ENCODE measurements around the gene ACBD7. TPM values are rescaled to one million over a fixed set of nuclear protein-coding genes. Genes with fewer than 3 reads are reported as not detected.

The ACBD7 gene
- polyA plus RNA-seq (ENCODE audit: low read depth in 6 of 6), result not detected

DNA sequence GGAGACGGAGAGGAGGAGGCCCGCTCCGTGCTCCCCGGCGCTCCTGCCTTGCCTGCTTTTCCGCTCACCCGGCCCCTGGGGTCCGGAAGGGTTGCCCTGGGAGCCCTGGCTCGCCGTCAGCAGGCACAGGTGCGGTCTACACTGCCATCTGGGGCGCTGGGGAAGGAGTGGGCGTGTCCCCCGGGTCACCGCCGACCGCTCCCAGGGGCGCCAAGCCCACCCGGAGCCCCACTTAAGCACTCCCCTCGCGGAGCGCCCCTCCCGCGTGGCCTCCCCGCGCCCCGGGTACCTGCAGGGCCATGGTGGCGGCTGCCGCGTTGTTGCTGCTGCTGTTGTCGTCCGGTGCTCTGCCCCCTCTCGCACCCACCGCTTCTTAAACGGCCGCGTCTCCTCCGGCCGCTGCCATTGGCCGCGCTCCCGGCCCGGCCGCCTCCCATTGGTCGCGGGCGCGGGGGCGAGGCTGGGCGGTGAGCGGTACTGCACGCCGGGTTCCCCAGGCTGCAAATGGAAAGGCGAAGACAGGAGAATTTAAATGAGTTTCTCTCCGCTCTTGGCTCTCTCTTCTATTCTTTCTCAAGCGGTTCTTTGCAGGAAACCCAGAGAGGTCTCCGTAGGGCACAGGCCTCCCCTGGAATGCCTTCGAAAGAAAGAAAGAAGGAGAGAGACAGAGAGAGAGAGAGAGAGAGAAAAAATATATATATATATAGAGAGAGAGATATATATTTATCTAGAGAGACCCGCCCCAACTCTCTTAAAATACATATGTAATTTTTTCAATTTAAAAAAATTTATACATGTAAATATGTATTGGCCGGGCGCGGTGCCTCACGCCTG, at the start of gene ACBD7:
TSS of gene ACBD7 (minus strand) at position 349 of the 834 bp plus-strand sequence. CDS start at position 301, 48 bp downstream.
- Mint-ChIP-seq H3K4me3 (peak within 1 kb of the TSS; percentile 77 to 91 (median 80)), H3K36me3 (no peaks in the 10 kb centered on the region), H3K27me3 (peaks cover 0 to 6% (median 0%) of the 10 kb centered on the region in 3 donors), H3K27ac (peak within 1 kb of the TSS in 2 of 6 donors; percentile 19 to 71), H3K9me3 (no peaks in the 10 kb centered on the region), H3K4me1 (peaks cover 0 to 6% (median 6%) of the 10 kb centered on the region in 3 donors)
- DNase-seq (peak; percentile 87), ATAC-seq (ENCODE audit: low read depth in 2 of 2) (peak; percentile 99)

- H3K4me3 Mint-ChIP-seq, result no peak overlapping the region
- DNase-seq (no peak), ATAC-seq (ENCODE audit: low read depth in 2 of 2) (no peak)
- no peaks in the 10 kb centered on the region for H3K9me3 Mint-ChIP-seq
- H3K27me3 Mint-ChIP-seq, result no peaks in the 10 kb centered on the region
- H3K36me3 Mint-ChIP-seq, result peaks cover 12 to 29% of the 10 kb centered on the region in 2 donors
- H3K27ac Mint-ChIP-seq, result peak overlapping the region in 5 of 6 donors; percentile 65 to 84 (median 72)
- peaks cover 26 to 32% (median 27%) of the 10 kb centered on the region in 3 donors for H3K4me1 Mint-ChIP-seq
These were observed 49.1 kb upstream of the ACBD7 start for GRCh38 chr10:15137636-15138035.

DNA sequence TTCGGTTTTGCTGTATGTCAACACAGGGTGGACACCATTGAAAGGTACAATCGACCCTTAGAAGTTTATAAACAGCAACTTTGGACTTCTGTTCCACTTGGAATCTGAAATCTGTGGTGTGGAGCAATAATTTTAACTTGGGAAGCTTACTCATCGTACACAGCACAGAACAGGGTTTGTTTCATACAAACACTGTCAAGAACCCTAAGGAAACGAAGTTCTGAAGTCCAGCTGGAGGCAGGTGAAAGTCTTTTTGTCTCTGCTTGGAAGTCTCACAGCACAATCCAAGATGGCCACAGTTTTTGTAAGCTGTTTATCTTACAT, 48.4 kb upstream of the ACBD7 start:
- H3K9me3 Mint-ChIP-seq, result no peaks in the 10 kb centered on the region
- peak overlapping the region in 5 of 6 donors; percentile 65 to 84 (median 72) for H3K27ac Mint-ChIP-seq
- peaks cover 12 to 29% of the 10 kb centered on the region in 2 donors for H3K36me3 Mint-ChIP-seq
- ATAC-seq (ENCODE audit: low read depth in 2 of 2) (no peak), DNase-seq (no peak)
- H3K27me3 Mint-ChIP-seq, result no peaks in the 10 kb centered on the region
- H3K4me3 Mint-ChIP-seq, result no peak overlapping the region
- peaks cover 23 to 26% (median 25%) of the 10 kb centered on the region in 3 donors for H3K4me1 Mint-ChIP-seq

GRCh38 chr10:15136129-15137035, 47.8 kb upstream of the ACBD7 start:
- peaks cover 17 to 21% (median 19%) of the 10 kb centered on the region in 3 donors for H3K4me1 Mint-ChIP-seq
- no peaks in the 10 kb centered on the region for H3K9me3 Mint-ChIP-seq
- H3K4me3 Mint-ChIP-seq, result peak overlapping the region in 1 of 8 donors; percentile 62
- no peaks in the 10 kb centered on the region for H3K27me3 Mint-ChIP-seq
- DNase-seq (no peak), ATAC-seq (ENCODE audit: low read depth in 2 of 2) (no peak)
- peak overlapping the region in 5 of 6 donors; percentile 54 to 86 (median 73) for H3K27ac Mint-ChIP-seq
- H3K36me3 Mint-ChIP-seq, result peaks cover 14 to 29% of the 10 kb centered on the region in 2 donors

GRCh38 chr10:15131330-15131729, 42.8 kb upstream of the ACBD7 start:
- no peaks in the 10 kb centered on the region for H3K9me3 Mint-ChIP-seq
- peak overlapping the region in 4 of 6 donors; percentile 23 to 74 (median 60) for H3K27ac Mint-ChIP-seq
- ATAC-seq (ENCODE audit: low read depth in 2 of 2) (no peak), DNase-seq (no peak)
- H3K36me3 Mint-ChIP-seq, result peaks cover 30 to 36% of the 10 kb centered on the region in 2 donors
- no peak overlapping the region for H3K4me3 Mint-ChIP-seq
- H3K27me3 Mint-ChIP-seq, result no peaks in the 10 kb centered on the region
- peaks cover 0 to 7% (median 3%) of the 10 kb centered on the region in 3 donors for H3K4me1 Mint-ChIP-seq

GRCh38 chr10:15124908-15125307, 36.3 kb upstream of the ACBD7 start:
- Mint-ChIP-seq H3K9me3 (no peaks in the 10 kb centered on the region), H3K36me3 (peaks cover 8 to 14% of the 10 kb centered on the region in 2 donors), H3K4me3 (no peak overlapping the region), H3K4me1 (peaks cover 0 to 5% (median 0%) of the 10 kb centered on the region in 3 donors), H3K27ac (peak overlapping the region in 2 of 6 donors; percentile 23 to 47), H3K27me3 (no peaks in the 10 kb centered on the region)
- no peak for DNase-seq
- ATAC-seq (ENCODE audit: low read depth in 2 of 2), result no peak

DNA sequence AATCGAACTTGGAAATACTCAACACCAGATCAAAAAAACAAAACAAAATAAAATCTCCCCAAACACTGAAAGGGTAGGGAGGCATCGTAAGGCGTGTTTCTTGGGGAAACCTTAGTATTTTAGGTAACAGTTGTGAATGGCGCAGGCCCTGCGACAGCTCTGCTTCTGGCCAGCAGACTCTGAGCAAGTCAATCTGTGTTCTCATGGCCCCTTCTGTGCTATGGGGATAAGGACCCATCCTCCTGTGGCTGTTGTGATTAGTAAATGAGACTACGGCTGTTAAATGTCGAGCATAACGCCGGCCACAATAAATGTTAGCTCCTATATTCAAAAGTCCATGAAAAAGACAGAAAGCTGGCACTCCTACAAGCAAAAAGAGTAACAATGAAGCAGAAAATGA, 35.6 kb upstream of the ACBD7 start:
- no peaks in the 10 kb centered on the region for H3K27me3 Mint-ChIP-seq
- peak overlapping the region in 3 of 6 donors; percentile 8 to 38 (median 24) for H3K27ac Mint-ChIP-seq
- ATAC-seq (ENCODE audit: low read depth in 2 of 2) (no peak), DNase-seq (no peak)
- peaks cover 4 to 5% (median 4%) of the 10 kb centered on the region in 3 donors for H3K4me1 Mint-ChIP-seq
- no peak overlapping the region for H3K4me3 Mint-ChIP-seq
- no peaks in the 10 kb centered on the region for H3K9me3 Mint-ChIP-seq
- H3K36me3 Mint-ChIP-seq, result peaks cover 14 to 21% of the 10 kb centered on the region in 2 donors

GRCh38 chr10:15123749-15124184, 35.2 kb upstream of the ACBD7 start:
- DNase-seq, result no peak
- peaks cover 16 to 25% of the 10 kb centered on the region in 2 donors for H3K36me3 Mint-ChIP-seq
- ATAC-seq (ENCODE audit: low read depth in 2 of 2), result no peak
- H3K9me3 Mint-ChIP-seq, result no peaks in the 10 kb centered on the region
- H3K4me1 Mint-ChIP-seq, result peaks cover 5 to 6% (median 6%) of the 10 kb centered on the region in 3 donors
- no peaks in the 10 kb centered on the region for H3K27me3 Mint-ChIP-seq
- no peak overlapping the region for H3K4me3 Mint-ChIP-seq
- H3K27ac Mint-ChIP-seq, result peak overlapping the region in 3 of 6 donors; percentile 8 to 38 (median 24)

DNA sequence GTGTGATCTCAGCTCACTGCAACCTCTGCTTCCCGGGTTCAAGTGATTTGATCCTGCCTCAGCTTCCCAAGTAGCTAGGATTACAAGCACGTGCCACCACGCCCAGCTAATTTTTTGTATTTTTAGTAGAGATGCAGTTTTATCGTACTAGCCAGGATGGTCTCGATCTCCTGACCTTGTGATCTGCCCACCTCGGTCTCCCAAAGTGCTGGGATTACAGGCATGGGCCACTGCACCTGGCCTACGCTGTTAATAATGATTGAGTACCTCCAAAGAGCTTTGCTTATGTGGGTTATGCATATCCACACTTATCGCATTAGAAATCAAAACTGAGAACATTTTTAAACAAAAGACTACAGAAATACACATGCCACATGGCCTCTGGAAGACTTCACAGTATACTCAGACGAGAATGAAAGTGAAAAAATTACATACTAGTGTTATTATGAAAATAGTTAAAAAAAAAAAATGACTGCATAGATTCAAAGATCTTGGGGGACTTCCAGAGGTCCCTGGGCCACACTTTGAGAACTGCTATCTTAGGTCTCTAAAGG, 34.0 kb upstream of the ACBD7 start:
- peak in 1 of 2 donors; percentile 23 for ATAC-seq (ENCODE audit: low read depth in 2 of 2)
- peaks cover 5 to 9% (median 6%) of the 10 kb centered on the region in 3 donors for H3K4me1 Mint-ChIP-seq
- no peak overlapping the region for H3K4me3 Mint-ChIP-seq
- H3K27me3 Mint-ChIP-seq, result no peaks in the 10 kb centered on the region
- H3K27ac Mint-ChIP-seq, result no peak overlapping the region
- peaks cover 9 to 17% of the 10 kb centered on the region in 2 donors for H3K36me3 Mint-ChIP-seq
- no peaks in the 10 kb centered on the region for H3K9me3 Mint-ChIP-seq
- no peak for DNase-seq

DNA sequence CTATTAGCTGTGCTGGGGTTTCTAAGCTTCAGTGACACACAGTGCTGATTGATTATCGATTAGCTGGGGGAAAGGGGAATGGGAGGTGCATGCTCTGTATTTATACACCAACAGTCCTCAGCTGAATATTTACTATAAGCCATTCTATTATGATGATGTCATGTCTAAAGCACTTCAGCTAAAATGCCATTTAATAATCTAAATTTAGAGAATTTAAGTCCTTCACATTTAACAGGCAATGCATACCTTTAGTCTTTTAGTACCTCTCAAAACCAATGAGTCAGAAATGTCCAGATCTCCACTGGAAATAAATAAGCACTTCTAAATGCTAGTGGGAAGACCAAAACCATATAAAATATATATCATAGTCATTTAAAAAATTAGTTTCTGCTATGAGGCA, 33.1 kb upstream of the ACBD7 start:
- no peak overlapping the region for H3K4me3 Mint-ChIP-seq
- no peaks in the 10 kb centered on the region for H3K27me3 Mint-ChIP-seq
- peaks cover 9 to 17% of the 10 kb centered on the region in 2 donors for H3K36me3 Mint-ChIP-seq
- H3K27ac Mint-ChIP-seq, result no peak overlapping the region
- H3K4me1 Mint-ChIP-seq, result peaks cover 5 to 9% (median 6%) of the 10 kb centered on the region in 3 donors
- no peak for ATAC-seq (ENCODE audit: low read depth in 2 of 2)
- DNase-seq, result no peak
- H3K9me3 Mint-ChIP-seq, result no peaks in the 10 kb centered on the region

DNA sequence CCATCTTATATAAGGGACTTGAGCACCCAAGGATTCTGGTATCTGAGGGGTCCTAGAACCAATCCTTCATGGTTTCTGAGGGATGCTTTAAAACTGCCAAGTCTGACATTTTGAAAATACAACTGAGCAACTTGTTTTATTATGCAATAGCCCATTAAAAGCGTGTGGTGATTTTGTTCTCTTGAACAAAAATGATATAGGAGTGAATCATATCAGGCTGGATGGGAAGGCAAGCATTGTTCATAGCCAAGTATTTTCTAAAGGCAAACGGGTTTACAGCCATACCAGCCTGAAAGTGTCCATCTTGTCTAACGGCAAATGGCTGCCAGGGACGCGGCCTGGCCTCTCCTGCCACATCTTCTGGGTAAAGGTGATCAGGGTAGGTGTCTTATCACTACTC, 31.9 kb upstream of the ACBD7 start:
- DNase-seq (no peak), ATAC-seq (ENCODE audit: low read depth in 2 of 2) (no peak)
- H3K4me1 Mint-ChIP-seq, result peaks cover 5 to 9% (median 6%) of the 10 kb centered on the region in 3 donors
- no peak overlapping the region for H3K4me3 Mint-ChIP-seq
- H3K9me3 Mint-ChIP-seq, result no peaks in the 10 kb centered on the region
- no peaks in the 10 kb centered on the region for H3K27me3 Mint-ChIP-seq
- H3K27ac Mint-ChIP-seq, result no peak overlapping the region
- peaks cover 9 to 17% of the 10 kb centered on the region in 2 donors for H3K36me3 Mint-ChIP-seq

GRCh38 chr10:15118615-15119014, 30.0 kb upstream of the ACBD7 start:
- Mint-ChIP-seq H3K4me1 (peaks cover 0 to 9% (median 6%) of the 10 kb centered on the region in 3 donors), H3K4me3 (no peak overlapping the region), H3K27me3 (no peaks in the 10 kb centered on the region), H3K27ac (peak overlapping the region in 1 of 6 donors; percentile 20), H3K9me3 (peaks cover 0 to 2% (median 0%) of the 10 kb centered on the region in 7 donors), H3K36me3 (peaks cover 10 to 13% of the 10 kb centered on the region in 2 donors)
- ATAC-seq (ENCODE audit: low read depth in 2 of 2), result no peak
- DNase-seq, result no peak

- Mint-ChIP-seq H3K9me3 (peaks cover 0 to 2% (median 0%) of the 10 kb centered on the region in 7 donors), H3K36me3 (peaks cover 10 to 13% of the 10 kb centered on the region in 2 donors), H3K27ac (no peak overlapping the region), H3K4me3 (no peak overlapping the region), H3K4me1 (peaks cover 0 to 9% (median 6%) of the 10 kb centered on the region in 3 donors), H3K27me3 (no peaks in the 10 kb centered on the region)
- ATAC-seq (ENCODE audit: low read depth in 2 of 2) (no peak), DNase-seq (no peak)
These were observed 27.6 kb upstream of the ACBD7 start for GRCh38 chr10:15116225-15116624.
